ENCODE results near the gene PLCZ1.

DNA sequence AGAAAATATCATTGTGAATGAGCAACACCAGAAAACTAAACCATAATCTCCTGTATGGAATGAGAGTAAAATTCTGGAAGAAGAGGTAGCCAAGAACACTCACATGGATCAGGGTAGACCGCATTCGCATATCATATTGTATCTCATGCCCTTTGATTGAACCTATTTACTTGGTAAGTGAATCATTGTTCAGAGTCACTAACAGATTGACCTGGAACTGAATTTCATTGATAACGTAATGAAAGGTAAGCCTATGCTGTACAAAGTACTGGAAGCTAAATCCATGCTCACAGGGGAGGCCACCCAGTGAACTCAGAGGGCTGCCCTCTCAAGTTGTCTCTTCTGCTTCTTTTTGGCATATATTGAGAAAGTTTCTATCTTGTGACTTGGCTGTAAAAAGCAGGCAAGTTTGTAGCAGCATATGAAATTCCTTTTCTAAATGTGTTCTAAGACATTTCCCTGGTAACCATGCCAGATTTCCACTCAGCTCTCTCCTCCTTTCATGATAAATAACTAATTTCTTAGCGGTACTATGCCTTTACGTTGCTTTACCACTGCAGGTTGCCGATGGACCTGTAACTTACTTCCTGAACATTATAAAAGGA, 91.4 kb downstream of the PLCZ1 start:
- TF ChIP-seq, protein P1, sequence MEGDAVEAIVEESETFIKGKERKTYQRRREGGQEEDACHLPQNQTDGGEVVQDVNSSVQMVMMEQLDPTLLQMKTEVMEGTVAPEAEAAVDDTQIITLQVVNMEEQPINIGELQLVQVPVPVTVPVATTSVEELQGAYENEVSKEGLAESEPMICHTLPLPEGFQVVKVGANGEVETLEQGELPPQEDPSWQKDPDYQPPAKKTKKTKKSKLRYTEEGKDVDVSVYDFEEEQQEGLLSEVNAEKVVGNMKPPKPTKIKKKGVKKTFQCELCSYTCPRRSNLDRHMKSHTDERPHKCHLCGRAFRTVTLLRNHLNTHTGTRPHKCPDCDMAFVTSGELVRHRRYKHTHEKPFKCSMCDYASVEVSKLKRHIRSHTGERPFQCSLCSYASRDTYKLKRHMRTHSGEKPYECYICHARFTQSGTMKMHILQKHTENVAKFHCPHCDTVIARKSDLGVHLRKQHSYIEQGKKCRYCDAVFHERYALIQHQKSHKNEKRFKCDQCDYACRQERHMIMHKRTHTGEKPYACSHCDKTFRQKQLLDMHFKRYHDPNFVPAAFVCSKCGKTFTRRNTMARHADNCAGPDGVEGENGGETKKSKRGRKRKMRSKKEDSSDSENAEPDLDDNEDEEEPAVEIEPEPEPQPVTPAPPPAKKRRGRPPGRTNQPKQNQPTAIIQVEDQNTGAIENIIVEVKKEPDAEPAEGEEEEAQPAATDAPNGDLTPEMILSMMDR (IDR thresholded peaks at IDR 0.05): no peak
- TF ChIP-seq POLR2A (IDR thresholded peaks at IDR 0.05): no peak

Measured in adrenal gland (tissue), 5 donors.